Stimulated activated CD8-positive, alpha-beta memory T cell treated with anti-CD3 and anti-CD28 coated beads, Interleukin-7, amount 100 ng/mL, for 1 hour (primary cell): Measurements from ENCODE around the gene CCDC167.
"Not testable (repeated sequence)": the region's sequence is repeated elsewhere in the genome, so short reads cannot be mapped to it uniquely, and the experiment has no call there.

Experiments
- DNase-seq, 2 donors: peaks; one replicate each; pipeline ENCODE4 v3.0.0-alpha.2; 2020; ENCODE audit warnings: low read depth in 2 of 2

CCDC167 gene

GRCh38 chr6:37511201-37511600 is 11.5 kb upstream of the CCDC167 start:
- no peak for DNase-seq

- no peak for DNase-seq
Observed at GRCh38 chr6:37507690-37508421, 8.2 kb upstream of the CCDC167 start.

GRCh38 chr6:37507077-37507476 is 7.4 kb upstream of the CCDC167 start:
- no peak for DNase-seq

- DNase-seq: no peak
Observed at GRCh38 chr6:37506479-37506878, 6.8 kb upstream of the CCDC167 start.

- no peak for DNase-seq
Observed at GRCh38 chr6:37504024-37504423, 4.3 kb upstream of the CCDC167 start.

- no peak for DNase-seq
Observed at GRCh38 chr6:37503309-37503965, 3.7 kb upstream of the CCDC167 start.

GRCh38 chr6:37502703-37503291 is 3.1 kb upstream of the CCDC167 start:
- DNase-seq: peak in 1 of 2 donors; percentile 15

GRCh38 chr6:37501632-37502491 is 2.2 kb upstream of the CCDC167 start:
- no peak for DNase-seq

- not testable (repeated sequence) for DNase-seq
Observed at GRCh38 chr6:37500904-37501303, 1.2 kb upstream of the CCDC167 start.

- DNase-seq: no peak
Observed at GRCh38 chr6:37500294-37500608, 558 bp upstream of the CCDC167 start.

- DNase-seq: no peak
Observed at GRCh38 chr6:37496951-37497885, 2.5 kb downstream of the CCDC167 start.

- DNase-seq: no peak
Observed at GRCh38 chr6:37495244-37495934, 4.3 kb downstream of the CCDC167 start.

- DNase-seq: no peak
Observed at GRCh38 chr6:37493661-37493995, 6.1 kb downstream of the CCDC167 start.

- no peak for DNase-seq
Observed at GRCh38 chr6:37492991-37493660, 6.6 kb downstream of the CCDC167 start.

GRCh38 chr6:37492236-37492972 is 7.3 kb downstream of the CCDC167 start:
- no peak for DNase-seq

- no peak for DNase-seq
Observed at GRCh38 chr6:37491830-37492208, 7.9 kb downstream of the CCDC167 start.

GRCh38 chr6:37491171-37491829 is 8.4 kb downstream of the CCDC167 start:
- DNase-seq: no peak

- no peak for DNase-seq
Observed at GRCh38 chr6:37490536-37491170, 9.0 kb downstream of the CCDC167 start.
